Stimulated activated CD8-positive, alpha-beta memory T cell treated with anti-CD3 and anti-CD28 coated beads, Interleukin-7, amount 100 ng/mL, for 1 hour (primary cell): ENCODE results near the gene SF3B4.
"Not testable (repeated sequence)": the region's sequence is repeated elsewhere in the genome, so short reads cannot be mapped to it uniquely, and the experiment has no call there.

Experiments used
- DNase-seq, 2 donors: peaks; one replicate each; pipeline ENCODE4 v3.0.0-alpha.2; 2020; ENCODE audit warnings: low read depth in 2 of 2

SF3B4 gene, protein sequence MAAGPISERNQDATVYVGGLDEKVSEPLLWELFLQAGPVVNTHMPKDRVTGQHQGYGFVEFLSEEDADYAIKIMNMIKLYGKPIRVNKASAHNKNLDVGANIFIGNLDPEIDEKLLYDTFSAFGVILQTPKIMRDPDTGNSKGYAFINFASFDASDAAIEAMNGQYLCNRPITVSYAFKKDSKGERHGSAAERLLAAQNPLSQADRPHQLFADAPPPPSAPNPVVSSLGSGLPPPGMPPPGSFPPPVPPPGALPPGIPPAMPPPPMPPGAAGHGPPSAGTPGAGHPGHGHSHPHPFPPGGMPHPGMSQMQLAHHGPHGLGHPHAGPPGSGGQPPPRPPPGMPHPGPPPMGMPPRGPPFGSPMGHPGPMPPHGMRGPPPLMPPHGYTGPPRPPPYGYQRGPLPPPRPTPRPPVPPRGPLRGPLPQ

DNA sequence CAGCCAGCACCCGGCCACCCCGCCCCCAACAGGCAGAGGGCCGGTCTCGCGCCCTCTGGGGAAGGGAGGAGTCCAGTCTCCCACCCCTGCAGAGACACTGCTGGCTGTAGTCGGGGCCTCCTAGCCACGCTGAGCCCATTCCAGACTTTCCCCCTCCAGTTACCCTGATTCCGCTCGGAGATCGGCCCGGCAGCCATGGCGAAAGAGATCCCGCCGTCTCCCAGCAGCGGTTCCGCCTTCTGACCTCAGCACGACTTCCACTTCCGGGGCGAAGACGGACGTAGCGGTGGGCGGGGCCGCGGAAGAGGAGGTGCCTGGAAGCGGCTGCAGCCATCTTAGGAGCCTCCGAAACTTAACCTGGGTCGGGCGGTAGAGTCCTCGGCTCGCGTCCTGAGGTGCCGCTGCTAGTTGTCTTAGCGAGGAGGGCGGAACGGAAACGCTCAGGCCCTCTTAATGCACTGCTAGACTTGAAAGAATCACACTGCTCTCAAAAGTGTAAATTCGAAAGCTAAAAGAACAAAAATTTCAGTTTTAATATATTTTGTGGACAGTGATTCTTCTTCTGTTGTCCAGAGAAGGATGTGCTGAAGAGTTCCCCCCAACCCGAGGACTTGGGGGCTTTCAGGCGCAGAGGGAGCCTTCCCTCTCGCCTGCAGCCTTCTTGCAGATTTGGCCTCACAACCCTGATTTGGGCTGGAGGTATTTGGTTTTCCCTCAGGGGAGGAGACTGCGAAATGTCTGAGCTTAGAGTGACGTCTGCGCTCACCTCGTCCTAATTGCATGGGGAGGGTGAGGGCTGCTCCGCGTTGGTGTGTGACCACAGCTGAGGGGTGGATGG lies at the start of gene SF3B4:
Gene SF3B4 (minus strand): TSS at position 241 of the 838 bp plus-strand sequence. CDS start 44 bp downstream, at position 197.
- peak; percentile 88 to 91 for DNase-seq

DNA sequence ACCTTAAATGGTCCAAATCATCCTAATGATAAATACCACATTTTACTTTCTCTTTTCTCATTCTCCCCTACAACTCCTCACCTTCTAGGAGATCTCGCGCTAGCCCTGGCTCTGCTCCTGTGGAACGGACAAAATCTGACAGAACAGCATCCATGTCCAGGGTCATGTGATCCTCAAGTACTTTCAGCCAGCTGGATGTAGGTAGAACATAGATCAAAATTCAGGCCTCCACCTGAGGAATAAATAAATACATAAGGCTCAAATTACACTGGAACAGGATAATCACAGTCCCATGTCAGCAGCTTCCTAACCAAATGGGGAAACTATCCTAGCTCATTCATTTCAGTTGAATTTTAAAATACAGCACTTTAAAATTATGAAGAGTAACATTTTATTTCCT lies 49.7 kb upstream of the SF3B4 start:
- DNase-seq: no peak

DNA sequence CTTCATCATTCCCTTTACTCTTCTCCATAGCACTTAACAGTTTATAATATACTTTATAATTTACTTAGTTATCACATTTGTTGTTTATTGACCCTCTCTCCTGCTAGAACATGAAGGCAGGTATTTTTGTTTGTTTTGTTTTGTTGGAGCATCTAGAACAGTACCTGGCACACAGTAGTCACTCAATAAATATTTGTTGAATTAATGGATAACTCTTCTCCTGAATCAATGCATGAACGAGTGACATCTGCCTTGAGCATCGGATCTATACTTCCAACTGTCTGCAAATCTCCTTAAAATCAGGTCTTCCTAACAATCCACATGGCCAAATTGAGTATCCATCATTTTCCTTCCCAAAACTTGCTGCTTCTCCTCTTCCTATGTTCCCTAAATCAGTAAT lies 44.9 kb upstream of the SF3B4 start:
- DNase-seq: no peak

DNA sequence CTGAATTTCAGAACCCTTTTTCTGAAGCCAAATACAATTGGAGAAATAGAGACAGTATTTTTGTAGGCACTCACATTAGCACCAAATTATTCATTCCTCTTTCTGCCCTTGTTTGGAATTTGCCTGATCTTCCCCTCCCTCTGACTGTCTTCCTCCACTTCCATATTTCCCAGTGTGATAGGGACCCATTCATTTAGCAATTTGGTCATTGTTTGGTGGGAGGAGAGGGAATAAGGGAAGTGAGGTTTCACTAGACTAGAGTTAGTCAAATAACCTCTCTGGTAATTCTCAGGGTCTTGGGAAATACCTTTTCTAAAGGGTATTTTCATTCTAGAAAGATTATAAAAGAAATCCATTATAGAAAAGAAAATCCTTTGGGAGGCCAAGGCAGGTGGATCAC lies 40.0 kb upstream of the SF3B4 start:
- no peak for DNase-seq

DNA sequence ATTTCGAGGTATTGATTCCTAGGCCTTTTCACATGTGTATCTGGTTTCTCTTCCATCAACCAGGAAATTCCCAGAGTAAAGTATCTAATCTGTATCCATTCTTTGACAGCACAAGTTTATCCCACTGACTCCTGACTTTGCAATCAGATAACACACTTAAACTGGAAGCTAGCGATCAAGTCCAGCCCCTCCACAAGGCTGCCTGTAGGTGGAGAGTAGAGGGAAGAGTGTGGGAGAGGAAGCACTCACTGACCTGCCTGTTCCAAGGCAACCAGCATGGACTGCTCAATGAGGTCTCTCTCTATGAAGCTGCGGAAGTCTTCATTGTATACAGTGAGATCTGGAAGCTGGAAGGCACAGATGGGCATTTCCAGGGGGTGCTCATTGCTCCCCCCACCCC lies 39.4 kb upstream of the SF3B4 start:
- no peak for DNase-seq

DNA sequence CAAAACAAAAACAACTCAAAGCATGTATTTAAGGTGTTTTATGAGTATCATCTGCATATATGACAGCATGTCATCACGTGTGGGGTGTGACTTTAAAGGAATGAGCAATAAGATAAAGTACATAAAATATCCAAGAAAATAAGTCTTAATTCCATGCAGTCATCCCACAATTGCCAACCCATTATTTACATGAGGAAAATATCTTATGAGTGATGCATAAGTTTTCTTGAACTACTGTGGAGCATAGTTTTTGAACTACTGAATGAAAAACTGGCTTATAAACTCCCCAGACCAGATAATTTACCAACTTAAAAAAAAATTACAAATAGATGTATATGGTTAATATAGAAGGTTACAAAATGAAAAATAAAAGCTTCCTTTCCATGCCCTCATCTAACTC lies 38.8 kb upstream of the SF3B4 start:
- DNase-seq: no peak

DNA sequence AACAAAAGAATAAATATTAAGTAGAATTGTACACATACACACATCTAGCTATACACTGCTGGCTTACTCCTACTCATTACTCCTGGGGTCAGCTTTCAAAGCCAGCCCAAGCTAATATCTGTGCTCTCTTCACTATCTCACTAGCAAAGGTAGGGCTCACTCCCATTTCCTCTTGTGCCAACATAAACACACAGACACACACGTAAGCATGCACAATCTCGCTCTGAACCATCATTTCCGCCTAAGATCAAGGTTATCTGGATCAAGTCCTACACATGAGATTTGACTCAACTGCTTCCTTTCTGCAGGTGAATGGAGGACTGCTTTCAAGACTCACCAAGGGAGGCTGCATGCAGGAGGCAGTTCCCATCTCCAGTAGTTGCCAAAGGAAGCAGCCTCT lies 37.8 kb upstream of the SF3B4 start:
- DNase-seq: no peak

DNA sequence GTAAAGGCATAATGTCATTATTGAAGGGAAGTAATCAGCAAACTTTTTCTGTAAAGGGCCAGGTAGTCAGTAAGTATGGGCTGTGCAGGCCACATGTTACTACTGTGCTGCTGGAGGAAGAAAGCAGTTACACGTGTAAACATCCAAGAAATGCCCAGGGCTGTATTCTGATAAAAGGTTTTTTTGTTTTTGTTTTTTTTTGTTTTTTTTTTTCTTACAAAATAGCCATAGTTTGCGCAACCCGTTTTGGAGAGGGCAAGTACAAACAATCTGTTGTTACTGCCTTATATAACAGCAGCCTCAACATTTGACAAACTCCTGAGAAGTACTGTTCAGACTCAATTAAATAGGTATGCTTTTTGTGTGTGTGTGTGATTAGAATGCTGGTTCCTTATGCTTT lies 35.8 kb upstream of the SF3B4 start:
- no peak for DNase-seq

DNA sequence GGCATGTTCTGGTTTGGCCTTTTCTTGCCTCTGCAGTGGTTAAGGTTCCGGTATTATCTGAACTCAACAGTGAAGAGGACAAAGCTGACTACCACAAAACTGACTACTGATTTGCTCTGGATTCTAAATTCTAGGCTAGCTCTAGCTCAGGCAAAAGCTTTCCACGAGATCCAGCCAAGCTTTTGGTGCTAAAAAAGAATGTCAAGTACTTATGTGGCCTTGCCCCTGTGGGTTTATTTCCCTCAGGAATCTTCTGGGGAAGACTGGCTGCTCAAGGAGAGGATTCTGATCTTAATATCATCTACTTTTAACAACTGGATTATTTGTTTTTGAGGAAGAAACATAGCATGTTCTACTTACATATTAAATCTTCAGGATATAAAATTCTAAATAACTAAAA lies 35.1 kb upstream of the SF3B4 start:
- no peak for DNase-seq

DNA sequence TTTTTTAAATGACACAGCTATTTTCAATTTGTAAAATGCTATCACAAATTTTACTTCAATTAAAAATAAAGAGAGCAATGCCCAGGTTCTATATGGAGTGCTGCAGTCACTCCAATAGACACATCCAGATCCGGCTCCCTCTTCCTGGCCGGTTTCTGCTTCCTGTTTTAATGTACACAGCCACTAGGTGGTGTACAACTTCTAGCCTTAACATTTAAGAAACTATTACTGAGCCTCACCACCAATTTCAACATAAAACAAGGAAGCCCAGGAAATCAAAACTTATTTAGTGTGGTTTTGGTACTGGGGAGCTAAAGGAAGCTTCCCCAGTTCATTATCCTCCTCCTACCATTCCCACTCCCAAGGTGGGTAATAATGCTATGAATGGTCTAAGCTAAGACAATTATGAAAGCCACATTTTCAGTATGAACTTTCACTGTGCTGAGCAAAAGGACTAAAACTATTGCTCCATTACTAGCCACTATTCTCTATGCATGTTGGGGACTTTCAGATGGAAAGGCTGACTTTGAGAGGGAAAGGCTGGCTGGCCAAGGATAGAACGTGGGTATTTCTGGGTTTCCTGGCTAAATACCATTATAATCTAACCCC lies 34.5 kb upstream of the SF3B4 start:
- DNase-seq: no peak

DNA sequence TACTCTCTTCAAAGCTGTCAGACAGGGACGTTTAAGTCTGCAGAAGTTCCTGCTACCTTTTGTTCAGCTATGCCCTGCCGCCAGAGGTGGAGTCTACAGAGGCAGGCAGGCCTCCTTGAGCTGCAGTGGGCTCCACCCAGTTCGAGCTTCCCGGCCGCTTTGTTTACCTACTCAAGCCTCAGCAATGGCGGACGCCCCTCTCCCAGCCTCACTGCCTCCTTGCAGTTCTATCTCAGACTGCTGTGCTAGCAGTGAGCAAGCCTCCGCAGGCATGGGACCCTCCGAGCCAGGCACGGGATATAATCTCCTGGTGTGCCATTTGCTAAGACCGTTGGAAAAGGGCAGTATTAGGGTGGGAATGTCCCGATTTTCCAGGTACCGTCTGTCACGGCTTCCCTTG lies 29.9 kb upstream of the SF3B4 start:
- DNase-seq: not testable (repeated sequence)

DNA sequence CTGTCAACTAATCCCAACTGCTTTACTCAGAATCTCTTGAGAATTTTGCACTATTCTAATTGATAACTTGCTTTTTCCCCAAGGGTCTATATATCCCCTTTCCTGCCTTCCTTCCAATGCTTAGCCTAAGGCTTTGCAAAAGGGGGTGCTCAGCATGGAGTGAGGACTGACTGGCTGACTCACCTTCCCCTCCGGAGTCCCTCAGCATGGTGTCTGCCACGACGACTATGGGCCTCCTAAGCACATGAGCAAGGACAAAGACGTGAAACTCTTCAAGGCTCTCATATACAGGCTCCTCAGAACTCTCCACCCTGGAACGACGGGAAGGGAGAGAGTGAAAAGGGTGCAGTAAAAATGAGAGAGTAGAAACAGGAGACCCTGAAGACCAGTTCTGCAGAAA lies 22.3 kb upstream of the SF3B4 start:
- no peak for DNase-seq

DNA sequence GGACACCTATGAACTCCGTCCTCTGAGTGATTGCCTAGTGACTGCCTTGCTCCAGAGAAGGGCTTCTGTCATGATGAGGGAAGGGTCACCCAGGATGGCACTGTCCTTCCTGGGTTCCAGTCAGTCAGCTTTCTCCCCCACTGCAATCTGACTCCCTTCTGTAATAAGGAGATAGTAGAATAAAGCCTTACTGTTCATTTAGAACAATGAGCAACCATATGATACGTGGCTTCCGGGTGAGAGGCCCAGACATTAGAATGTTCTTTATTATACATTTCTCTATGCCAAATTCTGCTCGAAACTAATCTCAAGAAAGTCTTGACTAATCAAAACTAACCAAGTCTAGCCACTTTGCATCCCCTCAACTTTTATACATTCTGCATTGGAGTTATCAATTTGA lies 17.6 kb upstream of the SF3B4 start:
- no peak for DNase-seq

DNA sequence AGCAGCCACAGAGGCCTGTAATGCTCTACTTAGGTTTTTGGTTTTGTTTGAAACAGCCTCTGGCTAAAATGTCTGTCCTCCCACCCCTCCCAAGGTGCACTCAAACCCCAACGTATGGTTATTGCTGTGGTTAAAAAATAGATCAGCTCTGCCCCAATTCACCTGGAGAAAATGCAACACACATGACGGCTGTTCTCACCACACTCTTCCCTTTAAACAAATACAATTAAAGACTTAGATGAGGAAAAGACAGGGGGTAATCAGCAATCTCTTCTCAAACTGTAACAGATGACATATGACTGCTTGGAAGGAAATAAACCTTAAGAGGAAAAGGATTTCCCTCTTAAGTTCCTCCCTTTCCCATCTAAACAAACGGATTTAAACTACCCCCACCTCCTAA lies 15.3 kb upstream of the SF3B4 start:
- DNase-seq: no peak

DNA sequence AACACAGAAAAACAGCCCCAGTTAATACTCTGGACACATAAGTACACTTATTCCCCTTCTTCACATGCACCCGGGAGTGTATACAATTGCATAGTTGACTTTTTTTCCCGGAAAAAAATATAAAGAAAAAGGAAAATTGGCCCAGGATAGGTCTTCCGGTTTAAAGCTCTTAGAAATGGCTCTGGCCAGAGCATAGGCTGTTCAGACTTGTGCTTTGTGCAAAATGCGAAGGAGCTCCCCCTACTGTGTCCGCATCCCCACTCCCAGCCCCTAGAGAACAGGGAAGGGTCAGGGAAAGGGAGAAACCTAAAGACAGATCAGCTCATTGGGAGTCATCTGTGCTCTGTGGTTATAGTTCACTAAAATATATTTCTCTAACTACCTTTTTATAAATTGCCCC lies 14.6 kb upstream of the SF3B4 start:
- DNase-seq: no peak

DNA sequence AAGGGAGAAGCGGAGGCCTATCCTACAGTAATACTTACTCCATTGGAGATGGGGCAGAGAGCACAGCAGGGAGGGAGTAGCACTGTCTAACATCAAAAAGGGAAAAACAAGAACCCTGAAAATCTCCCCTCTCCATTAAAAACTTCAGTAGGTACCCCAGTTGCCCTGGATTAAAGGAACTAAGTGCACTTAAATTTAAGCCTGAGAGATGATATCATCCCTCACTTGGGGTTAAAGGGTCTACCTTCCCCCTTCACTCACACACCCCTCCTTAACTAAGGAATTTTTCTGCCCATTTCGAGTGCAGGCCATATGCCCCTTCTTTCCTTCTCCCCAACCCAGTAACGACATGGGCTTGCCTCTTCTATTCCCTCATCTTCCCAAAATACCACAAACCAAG lies 12.8 kb upstream of the SF3B4 start:
- no peak for DNase-seq

DNA sequence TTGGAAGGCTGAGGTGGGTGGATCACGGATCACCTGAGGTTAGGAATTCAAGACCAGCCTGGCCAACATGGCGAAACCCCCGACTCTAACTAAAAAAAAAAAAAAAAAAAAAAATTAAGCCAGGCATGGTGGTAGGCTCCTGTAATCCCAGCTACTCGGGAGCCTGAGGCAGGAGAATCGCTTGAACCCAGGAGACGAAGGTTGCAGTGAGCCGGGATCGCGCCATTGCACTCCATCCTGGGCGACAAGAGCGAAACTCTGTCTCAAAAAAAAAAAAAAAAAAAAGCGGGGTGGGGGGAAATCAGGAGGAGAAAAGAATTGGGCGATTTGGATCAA lies 11.0 kb upstream of the SF3B4 start:
- not testable (repeated sequence) for DNase-seq

DNA sequence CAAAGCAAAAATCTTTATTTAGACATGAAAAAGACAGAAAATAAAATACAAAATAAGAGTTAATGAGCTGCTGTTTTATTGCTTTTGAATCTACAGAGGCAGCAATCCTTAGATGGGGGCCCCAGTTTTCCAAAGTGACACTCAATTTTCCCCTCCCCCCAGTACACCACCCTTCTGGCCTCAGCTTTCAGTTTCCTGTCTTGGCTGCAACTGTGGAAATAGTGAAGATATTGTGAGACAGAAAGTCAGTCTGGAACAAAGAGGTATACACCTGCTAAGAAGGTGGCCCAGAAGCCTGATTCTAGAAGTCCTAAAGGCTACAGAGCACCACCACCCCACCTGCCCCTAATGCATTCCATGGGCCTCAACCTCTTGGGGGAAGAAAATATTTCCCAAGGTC lies 10.2 kb upstream of the SF3B4 start:
- DNase-seq: no peak

DNA sequence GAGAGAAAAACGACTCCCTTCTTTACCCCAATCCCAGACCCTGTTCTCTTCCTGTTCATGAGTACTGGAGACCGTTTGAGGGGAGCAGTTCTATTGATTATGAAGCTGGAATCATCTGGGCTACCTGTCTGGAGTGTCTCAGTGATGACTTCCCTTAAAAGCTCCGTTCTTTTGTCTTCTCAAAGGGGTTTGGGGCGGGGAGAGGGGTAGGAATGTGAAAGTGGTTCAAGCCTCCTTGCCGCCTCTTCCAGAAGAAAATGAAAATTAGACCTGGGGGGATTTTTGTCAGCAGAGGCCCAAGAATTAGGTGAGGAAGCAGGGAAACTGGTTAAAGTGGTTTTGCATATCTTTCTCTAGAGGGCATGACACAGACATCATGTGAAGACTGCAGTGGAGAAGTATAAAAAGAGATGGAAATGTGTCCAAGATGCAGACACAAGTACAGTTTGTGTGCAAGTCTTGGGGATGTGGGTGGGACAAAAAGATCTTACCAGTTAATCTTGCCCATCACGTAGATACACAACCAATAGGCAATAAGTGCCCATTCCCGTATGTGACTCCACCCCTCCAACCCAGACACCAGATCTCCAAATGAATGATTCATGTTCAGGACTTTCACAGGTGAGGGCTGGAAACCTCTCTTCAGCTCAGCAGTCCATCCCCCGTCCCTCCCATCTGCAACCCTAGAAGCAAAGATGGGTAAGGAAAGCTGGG lies 9.5 kb upstream of the SF3B4 start:
- no peak for DNase-seq

DNA sequence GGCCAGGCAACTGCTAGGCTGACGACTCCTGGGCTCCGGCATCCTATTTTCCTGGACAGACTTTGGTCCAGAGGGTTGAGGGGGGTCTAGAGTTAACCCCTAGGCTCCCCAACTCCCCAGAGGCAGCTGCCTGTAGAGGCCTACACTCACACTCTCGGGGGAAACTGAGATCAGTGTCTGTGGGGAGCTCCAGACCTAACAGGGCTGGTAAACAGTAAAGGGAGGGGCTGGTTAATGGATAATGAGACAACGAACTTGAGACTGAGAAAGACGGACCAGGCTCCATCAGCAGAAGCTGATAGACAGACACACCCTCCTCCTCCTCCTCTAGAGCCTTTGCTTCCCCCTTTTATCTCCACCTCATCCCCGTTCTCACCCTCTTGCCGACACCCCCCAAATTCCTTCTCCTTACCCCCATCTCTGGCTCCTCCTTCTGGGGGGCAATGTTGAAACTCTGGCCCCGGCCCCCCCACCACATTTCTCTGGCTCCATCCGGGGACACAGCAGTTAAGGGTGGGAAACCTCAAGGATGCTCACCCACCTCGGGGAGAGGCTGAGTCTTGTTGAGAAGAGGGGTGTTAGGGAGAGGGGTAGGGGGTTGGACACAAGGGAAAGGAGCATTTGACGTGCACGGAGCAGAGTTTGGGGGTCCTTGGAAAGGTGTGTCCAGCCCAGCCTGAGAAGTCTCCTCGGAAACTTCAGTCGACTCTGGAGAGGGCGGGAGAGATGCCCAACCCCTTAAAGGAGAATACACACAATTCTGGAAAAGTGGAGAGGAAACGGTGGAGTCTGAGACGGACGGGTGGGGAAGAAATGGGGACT lies 8.8 kb upstream of the SF3B4 start, which contains the start of gene MTMR11:
Gene MTMR11 (minus strand): TSS at position 710 of the 822 bp plus-strand sequence. CDS start 232 bp downstream, at position 478.
- DNase-seq: no peak

DNA sequence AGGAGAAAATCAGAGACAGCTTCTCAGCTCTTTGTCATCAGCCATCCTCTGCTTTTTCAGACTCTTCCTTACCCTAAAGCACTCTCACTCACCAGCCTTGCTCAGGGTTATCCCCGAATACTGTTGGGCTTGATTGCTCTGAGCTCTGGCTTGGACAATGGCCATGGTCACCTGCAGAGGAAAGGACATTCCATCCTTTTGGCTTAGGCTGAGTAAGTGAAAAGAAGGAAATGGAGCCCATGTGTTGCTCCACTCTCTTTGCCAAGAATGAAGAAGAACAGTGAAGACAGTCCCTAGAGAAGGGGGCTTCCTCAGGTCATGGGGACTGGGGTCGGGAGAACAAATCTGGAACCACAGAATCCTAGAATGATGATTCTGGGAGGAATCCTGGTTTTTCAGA lies 6.8 kb upstream of the SF3B4 start:
- DNase-seq: no peak
